ENCODE results near the gene ATG9B.

GRCh38 chr7:151069841-151070573 lies 45.7 kb upstream of the ATG9B start:
- TF ChIP-seq, protein P1, sequence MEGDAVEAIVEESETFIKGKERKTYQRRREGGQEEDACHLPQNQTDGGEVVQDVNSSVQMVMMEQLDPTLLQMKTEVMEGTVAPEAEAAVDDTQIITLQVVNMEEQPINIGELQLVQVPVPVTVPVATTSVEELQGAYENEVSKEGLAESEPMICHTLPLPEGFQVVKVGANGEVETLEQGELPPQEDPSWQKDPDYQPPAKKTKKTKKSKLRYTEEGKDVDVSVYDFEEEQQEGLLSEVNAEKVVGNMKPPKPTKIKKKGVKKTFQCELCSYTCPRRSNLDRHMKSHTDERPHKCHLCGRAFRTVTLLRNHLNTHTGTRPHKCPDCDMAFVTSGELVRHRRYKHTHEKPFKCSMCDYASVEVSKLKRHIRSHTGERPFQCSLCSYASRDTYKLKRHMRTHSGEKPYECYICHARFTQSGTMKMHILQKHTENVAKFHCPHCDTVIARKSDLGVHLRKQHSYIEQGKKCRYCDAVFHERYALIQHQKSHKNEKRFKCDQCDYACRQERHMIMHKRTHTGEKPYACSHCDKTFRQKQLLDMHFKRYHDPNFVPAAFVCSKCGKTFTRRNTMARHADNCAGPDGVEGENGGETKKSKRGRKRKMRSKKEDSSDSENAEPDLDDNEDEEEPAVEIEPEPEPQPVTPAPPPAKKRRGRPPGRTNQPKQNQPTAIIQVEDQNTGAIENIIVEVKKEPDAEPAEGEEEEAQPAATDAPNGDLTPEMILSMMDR (tag by site-specific recombination; IDR thresholded peaks at IDR 0.05) = no peak
- TF ChIP-seq ZFP41 (tag by site-specific recombination; IDR thresholded peaks at IDR 0.05; ENCODE audit: borderline replicate concordance) (no peak), ZNF830 (tag by site-specific recombination; IDR thresholded peaks at IDR 0.05; ENCODE audit: low read depth) (no peak), FEZF1 (tag by site-specific recombination; IDR thresholded peaks at IDR 0.05) (no peak), ZNF274 (IDR thresholded peaks at IDR 0.05; ENCODE audit: low read length) (no peak), ZNF274 (tag by site-specific recombination; IDR thresholded peaks at IDR 0.05; ENCODE audit: borderline replicate concordance) (no peak), TCF7L2 (IDR thresholded peaks at IDR 0.05; ENCODE audit: borderline replicate concordance, low read depth, low read length) (no peak), ZNF132 (tag by site-specific recombination; IDR thresholded peaks at IDR 0.05; ENCODE audit: borderline replicate concordance) (no peak), ZNF792 (tag by site-specific recombination; IDR thresholded peaks at IDR 0.05) (no peak)
- TF ChIP-seq, protein P2, sequence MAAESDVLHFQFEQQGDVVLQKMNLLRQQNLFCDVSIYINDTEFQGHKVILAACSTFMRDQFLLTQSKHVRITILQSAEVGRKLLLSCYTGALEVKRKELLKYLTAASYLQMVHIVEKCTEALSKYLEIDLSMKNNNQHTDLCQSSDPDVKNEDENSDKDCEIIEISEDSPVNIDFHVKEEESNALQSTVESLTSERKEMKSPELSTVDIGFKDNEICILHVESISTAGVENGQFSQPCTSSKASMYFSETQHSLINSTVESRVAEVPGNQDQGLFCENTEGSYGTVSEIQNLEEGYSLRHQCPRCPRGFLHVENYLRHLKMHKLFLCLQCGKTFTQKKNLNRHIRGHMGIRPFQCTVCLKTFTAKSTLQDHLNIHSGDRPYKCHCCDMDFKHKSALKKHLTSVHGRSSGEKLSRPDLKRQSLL (tag by site-specific recombination; IDR thresholded peaks at IDR 0.05) = no peak

Data from HEK293 (cell line).